Upper lobe of right lung (tissue), 1 donor: ENCODE results near the gene FNIP2. TPM values are rescaled to one million over a fixed set of nuclear protein-coding genes. Genes with fewer than 3 reads are reported as not detected.
"Not testable (repeated sequence)": the region's sequence is repeated elsewhere in the genome, so short reads cannot be mapped to it uniquely, and the experiment has no call there.

Experiments used
- ATAC-seq: fragments of 200-7000 bp; cut with Tn5 transposase; one replicate; pipeline ENCODE4 v1.9.1; 2020; ENCODE audit warnings: mild to moderate bottlenecking, moderate library complexity
- DNase-seq: peaks from one replicate; pipeline ENCODE4 v3.0.0-alpha.2; 2020
- H3K27ac ChIP-seq: fragments of 200-600 bp; one replicate; pipeline ENCODE4 v1.8.0; 2022
- H3K27me3 ChIP-seq: fragments of 200-600 bp; one replicate; pipeline ENCODE4 v1.8.0; 2022; ENCODE audit warnings: mild to moderate bottlenecking
- H3K36me3 ChIP-seq: fragments of 200-600 bp; one replicate; pipeline ENCODE4 v1.8.0; 2022
- H3K4me1 ChIP-seq: fragments of 200-600 bp; one replicate; pipeline ENCODE4 v1.8.0; 2022
- H3K4me3 ChIP-seq: fragments of 200-600 bp; one replicate; pipeline ENCODE4 v1.8.0; 2022; ENCODE audit warnings: mild to moderate bottlenecking
- H3K9me3 ChIP-seq: fragments of 200-600 bp; one replicate; pipeline ENCODE4 v1.8.0; 2022
- intact Hi-C: fragments of 100-400 bp; cut with DNase I; formaldehyde crosslinking; loops from one replicate; pipeline ENCODE4 v1.11.0; 2022
- total RNA-seq: library from RNA; stranded (reverse); fragmentation: NEBNext Ultra II Directional; extraction: Animal tissue kit (Norgen Biotek cat#: 25700); gene quantifications from one replicate; pipeline ENCODE4 v1.2.1, GENCODE V29; 2021
- TF ChIP-seq, protein P1 (sequence below): fragments of 200-600 bp; IDR thresholded peaks from one replicate; pipeline ENCODE4 v1.8.0; 2022; ENCODE audit warnings: antibody characterized with exemption
- donor health status: DM: no; HTN: yes; CAD: no; lungs with severe emphysema.

Gene FNIP2
- total RNA-seq, 1 donor from 2014 or later, result 98.4 TPM

DNA sequence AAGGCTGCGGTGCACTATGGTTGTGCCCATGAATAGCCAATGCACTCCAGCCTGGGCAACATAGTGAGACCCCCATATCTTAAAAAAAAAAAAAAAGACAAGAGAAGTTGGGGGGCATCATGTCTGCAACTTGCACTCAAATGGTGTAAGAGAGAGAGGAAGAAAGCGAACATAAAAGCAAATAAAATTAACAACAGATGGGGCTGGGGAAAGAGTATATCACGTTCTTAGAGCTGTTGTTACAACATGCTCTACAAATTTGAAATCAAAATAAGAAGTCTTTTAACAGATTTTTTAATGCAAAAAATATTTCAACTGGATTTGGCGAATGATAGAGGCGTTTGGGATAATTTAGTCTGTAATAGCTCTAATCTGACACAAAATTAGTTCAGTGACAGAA lies 144.9 kb downstream of the FNIP2 start:
- H3K27ac ChIP-seq, result no peak overlapping the region
- ATAC-seq (no peak), DNase-seq (no peak)
- H3K4me3 ChIP-seq, result no peak overlapping the region
- no peaks in the 10 kb centered on the region for H3K27me3 ChIP-seq
- H3K36me3 ChIP-seq, result no peaks in the 10 kb centered on the region
- no peaks in the 10 kb centered on the region for H3K4me1 ChIP-seq
- H3K9me3 ChIP-seq, result no peaks in the 10 kb centered on the region
- TF ChIP-seq, protein P1, sequence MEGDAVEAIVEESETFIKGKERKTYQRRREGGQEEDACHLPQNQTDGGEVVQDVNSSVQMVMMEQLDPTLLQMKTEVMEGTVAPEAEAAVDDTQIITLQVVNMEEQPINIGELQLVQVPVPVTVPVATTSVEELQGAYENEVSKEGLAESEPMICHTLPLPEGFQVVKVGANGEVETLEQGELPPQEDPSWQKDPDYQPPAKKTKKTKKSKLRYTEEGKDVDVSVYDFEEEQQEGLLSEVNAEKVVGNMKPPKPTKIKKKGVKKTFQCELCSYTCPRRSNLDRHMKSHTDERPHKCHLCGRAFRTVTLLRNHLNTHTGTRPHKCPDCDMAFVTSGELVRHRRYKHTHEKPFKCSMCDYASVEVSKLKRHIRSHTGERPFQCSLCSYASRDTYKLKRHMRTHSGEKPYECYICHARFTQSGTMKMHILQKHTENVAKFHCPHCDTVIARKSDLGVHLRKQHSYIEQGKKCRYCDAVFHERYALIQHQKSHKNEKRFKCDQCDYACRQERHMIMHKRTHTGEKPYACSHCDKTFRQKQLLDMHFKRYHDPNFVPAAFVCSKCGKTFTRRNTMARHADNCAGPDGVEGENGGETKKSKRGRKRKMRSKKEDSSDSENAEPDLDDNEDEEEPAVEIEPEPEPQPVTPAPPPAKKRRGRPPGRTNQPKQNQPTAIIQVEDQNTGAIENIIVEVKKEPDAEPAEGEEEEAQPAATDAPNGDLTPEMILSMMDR, result no peak
- intact Hi-C loops, result no loop called here

DNA sequence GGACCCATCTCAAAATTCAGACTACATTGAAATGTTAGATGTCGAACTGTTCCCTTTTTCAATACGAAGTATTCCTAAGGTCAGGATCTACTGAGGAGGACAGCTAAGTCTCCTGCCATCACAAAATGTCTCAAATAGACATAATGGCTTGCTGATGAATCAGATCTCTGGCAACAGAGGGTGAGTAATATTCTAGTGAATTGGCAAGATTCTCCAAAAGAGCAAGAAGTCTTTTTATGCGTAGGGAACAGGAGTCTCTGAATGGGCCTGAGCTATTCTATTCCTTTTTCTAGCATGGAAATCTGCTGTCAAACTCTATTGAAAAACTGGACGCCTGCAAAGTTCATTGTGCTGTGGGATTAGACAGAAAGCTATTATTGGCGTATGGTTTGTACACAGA lies 145.4 kb downstream of the FNIP2 start:
- DNase-seq (no peak), ATAC-seq (no peak)
- TF ChIP-seq, protein P1, result no peak
- Histone ChIP-seq H3K9me3 (no peaks in the 10 kb centered on the region), H3K27me3 (no peaks in the 10 kb centered on the region), H3K4me3 (no peak overlapping the region), H3K36me3 (no peaks in the 10 kb centered on the region), H3K27ac (no peak overlapping the region), H3K4me1 (no peaks in the 10 kb centered on the region)
- intact Hi-C loops, result no loop called here

DNA sequence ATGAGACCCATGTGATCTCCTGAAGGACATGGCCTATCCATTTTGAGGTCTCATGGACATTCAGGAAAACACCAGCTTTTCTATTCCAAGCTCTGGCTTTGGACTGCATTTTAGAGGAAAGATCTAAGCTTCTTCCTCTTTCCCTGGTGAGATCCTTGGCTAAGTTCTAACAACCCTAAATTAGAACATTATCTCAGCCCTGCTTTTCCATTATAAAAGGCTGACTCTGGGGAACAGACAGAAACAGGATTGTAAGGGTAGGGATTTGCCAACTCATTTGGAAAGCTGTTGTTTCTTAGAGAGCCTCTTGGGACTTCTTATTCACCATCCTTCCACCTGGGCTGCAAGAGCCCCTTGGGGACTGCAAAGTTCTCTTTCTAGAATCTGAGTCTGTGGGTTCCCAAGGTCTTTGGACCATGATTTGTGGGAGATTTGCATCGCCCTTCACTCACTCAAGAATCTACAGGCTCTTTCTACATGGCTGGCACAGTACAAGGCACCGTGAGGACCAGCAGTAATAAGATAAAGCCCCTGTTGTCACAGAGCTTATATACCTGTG lies 146.9 kb downstream of the FNIP2 start:
- TF ChIP-seq, protein P1, result no peak
- H3K27ac ChIP-seq, result no peak overlapping the region
- H3K36me3 ChIP-seq, result no peaks in the 10 kb centered on the region
- intact Hi-C loops, result no loop called here
- H3K9me3 ChIP-seq, result no peaks in the 10 kb centered on the region
- no peak overlapping the region for H3K4me3 ChIP-seq
- ATAC-seq (no peak), DNase-seq (no peak)
- H3K27me3 ChIP-seq, result no peaks in the 10 kb centered on the region
- no peaks in the 10 kb centered on the region for H3K4me1 ChIP-seq

DNA sequence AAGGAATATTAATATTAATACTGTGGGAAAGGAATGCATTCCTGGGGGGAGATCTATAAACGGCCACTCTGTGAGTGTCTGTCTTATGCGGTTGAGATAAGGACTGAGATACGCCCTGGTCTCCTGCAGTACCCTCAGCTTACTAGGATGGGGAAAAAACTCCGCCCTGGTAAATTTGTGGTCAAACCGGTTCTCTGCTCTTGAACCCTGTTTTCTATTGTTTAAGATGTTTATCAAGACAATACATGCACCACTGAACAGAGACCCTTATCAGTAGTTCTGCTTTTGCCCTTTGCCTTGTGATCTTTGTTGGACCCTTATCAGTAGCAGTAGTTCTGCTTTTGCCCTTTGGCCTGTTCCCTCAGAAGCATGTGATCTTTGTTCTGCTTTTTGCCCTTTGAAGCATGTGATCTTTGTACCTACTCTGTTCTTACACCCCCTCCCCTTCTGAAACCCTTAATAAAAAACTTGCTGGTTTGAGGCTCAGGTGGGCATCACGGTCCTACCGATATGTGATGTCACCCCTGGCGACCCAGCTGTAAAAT lies 151.7 kb downstream of the FNIP2 start:
- H3K4me3 ChIP-seq, H3K27me3 ChIP-seq, H3K4me1 ChIP-seq, H3K27ac ChIP-seq, H3K9me3 ChIP-seq, H3K36me3 ChIP-seq, ATAC-seq, DNase-seq, intact Hi-C loops: not testable (repeated sequence)

DNA sequence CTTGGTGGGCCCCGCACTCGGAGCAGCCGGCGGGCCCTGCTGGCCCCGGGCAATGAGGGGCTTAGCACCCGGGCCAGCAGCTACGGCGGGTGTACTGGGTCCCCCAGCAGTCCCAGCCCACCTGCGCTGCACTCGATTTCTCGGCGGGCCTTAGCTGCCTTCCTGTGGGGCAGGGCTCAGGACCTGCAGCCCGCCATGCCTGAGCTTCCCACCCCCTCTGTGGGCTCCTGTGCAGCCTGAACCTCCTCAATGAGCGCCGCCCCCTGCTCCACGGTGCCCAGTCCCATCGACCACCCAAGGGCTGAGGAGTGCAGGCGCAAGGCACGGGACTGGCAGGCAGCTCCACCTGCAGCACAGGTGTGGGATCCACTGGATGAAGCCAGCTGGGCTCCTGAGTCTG lies 158.9 kb downstream of the FNIP2 start:
- intact Hi-C loops, H3K36me3 ChIP-seq, H3K27me3 ChIP-seq, H3K4me3 ChIP-seq, H3K27ac ChIP-seq, ATAC-seq, H3K4me1 ChIP-seq, DNase-seq, H3K9me3 ChIP-seq: not testable (repeated sequence)

DNA sequence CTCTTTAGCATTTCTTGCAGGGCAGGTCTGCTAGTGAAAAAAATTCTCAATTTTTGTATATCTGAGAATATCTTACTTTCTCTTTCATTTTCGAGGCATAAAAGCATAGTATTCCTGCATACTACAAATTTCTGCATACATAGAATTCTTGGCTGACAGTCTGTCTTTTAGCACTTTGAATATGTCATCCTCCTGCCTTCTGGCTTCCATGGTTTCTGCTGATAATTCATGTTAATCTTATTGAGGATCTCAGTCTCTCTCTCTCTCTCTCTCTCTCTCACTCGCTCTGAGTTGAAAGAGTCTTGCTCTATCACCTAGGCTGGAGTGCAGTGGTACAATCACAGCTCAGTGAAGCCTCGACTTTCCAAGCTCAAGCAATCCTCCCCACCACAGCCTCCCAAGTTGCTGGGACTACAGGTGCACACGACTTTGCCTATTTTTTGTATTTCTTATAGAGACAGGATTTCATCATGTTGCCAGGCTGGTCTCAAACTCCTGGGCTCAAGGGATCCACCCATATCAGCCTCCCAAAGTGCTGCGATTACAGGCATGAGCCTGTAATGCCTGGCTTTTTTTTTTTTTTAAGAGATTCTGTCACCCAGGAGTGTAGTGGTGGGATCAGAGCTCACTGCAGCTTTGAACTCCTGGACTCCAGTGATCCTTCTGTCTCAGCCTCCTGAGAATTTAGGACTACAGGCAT lies 161.3 kb downstream of the FNIP2 start:
- intact Hi-C loops, result no loop called here
- Histone ChIP-seq H3K4me1 (no peaks in the 10 kb centered on the region), H3K9me3 (no peaks in the 10 kb centered on the region), H3K27ac (no peak overlapping the region), H3K36me3 (no peaks in the 10 kb centered on the region), H3K27me3 (no peaks in the 10 kb centered on the region), H3K4me3 (no peak overlapping the region)
- TF ChIP-seq, protein P1, result no peak
- no peak for ATAC-seq
- no peak for DNase-seq
